K562 treated with DMSO at 1 percent for 4 hours (cell line): ENCODE results near the gene PRAMEF8. TPM values are rescaled to one million over a fixed set of nuclear protein-coding genes. Genes with fewer than 3 reads are reported as not detected.

Experiments used
- total RNA-seq: library from RNA; unstranded; fragments of 300-600 nt; gene quantifications from 2 replicates; pipeline ENCODE4 v1.2.3, GENCODE V29; 2022; ENCODE audit not compliant: insufficient read depth

PRAMEF8 gene
- not detected in 2 replicates for total RNA-seq

GRCh38 chr1:13285037-13285436, at the start of gene PRAMEF8:
Gene PRAMEF8 (minus strand): TSS chr1:13285137. CDS start chr1:13284091, 1,046 bp downstream.

GRCh38 chr1:13315281-13315680, 30.3 kb upstream of the PRAMEF8 start, which contains the start of gene PRAMEF15:
Gene PRAMEF15 (plus strand): TSS chr1:13315581. CDS start chr1:13318408, 2,827 bp downstream.

GRCh38 chr1:13303239-13303638, 18.3 kb upstream of the PRAMEF8 start, which contains the start of gene PRAMEF33:
Gene PRAMEF33 (plus strand): TSS chr1:13303539. CDS start chr1:13305955, 2,416 bp downstream.

GRCh38 chr1:13253898-13254297, 31.0 kb downstream of the PRAMEF8 start, which contains the start of gene PRAMEF5:
Gene PRAMEF5 (plus strand): TSS chr1:13254198. CDS start chr1:13259269, 5,071 bp downstream.

Other genes starting within 250 kb of the PRAMEF8 start
- gene PRAMEF27, start 228.6 kb downstream of the PRAMEF8 start, total RNA-seq, result not detected in 2 replicates
- gene HNRNPCL3, start 224.4 kb downstream of the PRAMEF8 start, total RNA-seq, result not detected in 2 replicates
- gene PRAMEF25, start 214.4 kb downstream of the PRAMEF8 start, total RNA-seq, result not detected in 2 replicates
- gene HNRNPCL2, start 168.3 kb downstream of the PRAMEF8 start, total RNA-seq, result not detected in 2 replicates
- gene PRAMEF26, start 129.1 kb downstream of the PRAMEF8 start, total RNA-seq, result not detected in 2 replicates
- not detected in 2 replicates for gene HNRNPCL4, start 119.5 kb downstream of the PRAMEF8 start, total RNA-seq
- gene PRAMEF9, start 113.3 kb downstream of the PRAMEF8 start, total RNA-seq, result not detected in 2 replicates
- gene PRAMEF13, start 83.7 kb downstream of the PRAMEF8 start, total RNA-seq, result not detected in 2 replicates
- not detected in 2 replicates for gene PRAMEF18, start 59.0 kb downstream of the PRAMEF8 start, total RNA-seq
- gene PRAMEF5, start 30.9 kb downstream of the PRAMEF8 start, total RNA-seq, result not detected in 2 replicates
- not detected in 2 replicates for gene PRAMEF33, start 18.4 kb upstream of the PRAMEF8 start, total RNA-seq
- not detected in 2 replicates for gene PRAMEF15, start 30.4 kb upstream of the PRAMEF8 start, total RNA-seq
- not detected in 2 replicates for gene PRAMEF14, start 62.0 kb upstream of the PRAMEF8 start, total RNA-seq
- gene PRAMEF19, start 86.8 kb upstream of the PRAMEF8 start, total RNA-seq, result not detected in 2 replicates
- gene PRAMEF17, start 104.5 kb upstream of the PRAMEF8 start, total RNA-seq, result not detected in 2 replicates
- not detected in 2 replicates for gene PRAMEF20, start 125.3 kb upstream of the PRAMEF8 start, total RNA-seq
- gene LRRC38, start 228.9 kb upstream of the PRAMEF8 start, total RNA-seq, result not detected in 2 replicates